Ishikawa (cell line): ENCODE data around the gene HEBP2.

Experiments
- CEBPB ChIP-seq: IDR thresholded peaks from 2 replicates; pipeline ENCODE4 v1.6.1; 2012
- EP300 ChIP-seq: IDR thresholded peaks from 2 replicates; pipeline ENCODE4 v1.6.1; 2012; ENCODE audit warnings: borderline replicate concordance
- RAD21 ChIP-seq: IDR thresholded peaks from 2 replicates; pipeline ENCODE4 v1.6.1; 2012; ENCODE audit warnings: low read depth
- TAF1 ChIP-seq: IDR thresholded peaks from 2 replicates; pipeline ENCODE4 v1.6.1; 2012; ENCODE audit warnings: low read depth, mild to moderate bottlenecking
- USF1 ChIP-seq: IDR thresholded peaks from 2 replicates; pipeline ENCODE4 v1.6.1; 2012
- YY1 ChIP-seq: IDR thresholded peaks from 2 replicates; pipeline ENCODE4 v1.6.1; 2012; ENCODE audit warnings: low read depth

GRCh38 chr6:138387577-138388368 is 16.2 kb upstream of the HEBP2 start:
- TF ChIP-seq USF1 (no peak), YY1 (no peak), CEBPB (no peak), EP300 (no peak), TAF1 (no peak), RAD21 (no peak)
